ENCODE measurements around the gene SMC3. TPM values are rescaled to one million over a fixed set of nuclear protein-coding genes. Genes with fewer than 3 reads are reported as not detected.

SMC3 gene
- total and polyA plus RNA-seq, 2 experiments from 2014 or later = 72.3 to 320 TPM

- Mint-ChIP-seq H3K36me3 (ENCODE audit: low read depth) (no peaks in the 10 kb centered on the region; the same call in 2 of the 3 replicates), H3K27ac (no peak overlapping the region), H3K27me3 (ENCODE audit: insufficient read depth, low read depth, poor library complexity) (peaks cover 11% of the 10 kb centered on the region), H3K4me3 (no peak overlapping the region), H3K9me3 (no peaks in the 10 kb centered on the region), H3K4me1 (peaks cover 25% of the 10 kb centered on the region)
- Histone ChIP-seq H2AFZ (no peak overlapping the region), H3K27ac (ENCODE audit: low read depth) (no peak overlapping the region), H3K79me2 (replicated peaks; ENCODE audit: insufficient read depth) (no peaks in the 10 kb centered on the region), H3F3A (replicated peaks; ENCODE audit: low read depth) (no peaks in the 10 kb centered on the region), H3K36me3 (ENCODE audit: insufficient read depth) (no peaks in the 10 kb centered on the region), H3K9me2 (ENCODE audit: insufficient read depth) (no peaks in the 10 kb centered on the region), H3K27me3 (ENCODE audit: insufficient read depth) (peaks cover 31% of the 10 kb centered on the region), H3K4me3 (no peak overlapping the region), H3K4me2 (no peak overlapping the region), H3K4me1 (ENCODE audit: insufficient read depth) (peaks cover 14% of the 10 kb centered on the region), H4K20me1 (replicated peaks; ENCODE audit: insufficient read depth) (no peaks in the 10 kb centered on the region)
- TF ChIP-seq POLR2AphosphoS5 (IDR thresholded peaks at IDR 0.05; ENCODE audit: low read depth) = no peak
- TF ChIP-seq CREB1 (CRISPR knock-in tag; IDR thresholded peaks at IDR 0.05; ENCODE audit: low read depth) = no peak
- no peak for ATAC-seq
- DNase-seq (ENCODE audit: low spot score) = no peak
Observed at GRCh38 chr10:110649347-110650264, 82.1 kb downstream of the SMC3 start.

DNA sequence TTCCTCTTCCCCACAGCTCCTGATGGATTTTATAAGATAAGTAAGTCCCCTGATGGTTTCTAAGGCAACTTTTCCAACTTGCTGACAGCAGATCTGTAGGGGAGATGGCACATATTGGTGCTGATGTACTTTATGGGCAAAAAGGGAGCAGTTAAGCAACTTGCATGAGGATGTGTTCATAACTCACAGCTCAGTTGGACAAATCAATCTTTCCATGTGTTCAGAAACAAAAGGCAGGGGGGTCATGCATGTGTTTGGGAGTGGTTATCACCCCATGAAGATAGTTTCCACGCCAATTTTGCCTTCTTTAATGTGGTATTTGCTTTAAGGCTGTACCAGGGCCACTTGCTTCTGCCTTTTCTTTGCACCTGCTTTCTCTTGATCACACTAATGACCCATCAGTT lies 82.8 kb downstream of the SMC3 start:
- Histone ChIP-seq H3K36me3 (ENCODE audit: insufficient read depth) (no peaks in the 10 kb centered on the region), H3K4me3 (no peak overlapping the region), H3K4me2 (no peak overlapping the region), H3K27me3 (ENCODE audit: insufficient read depth) (peaks cover 24% of the 10 kb centered on the region), H2AFZ (no peak overlapping the region), H3K27ac (ENCODE audit: low read depth) (no peak overlapping the region), H3K9me2 (ENCODE audit: insufficient read depth) (no peaks in the 10 kb centered on the region), H3F3A (replicated peaks; ENCODE audit: low read depth) (no peaks in the 10 kb centered on the region), H4K20me1 (replicated peaks; ENCODE audit: insufficient read depth) (no peaks in the 10 kb centered on the region), H3K4me1 (ENCODE audit: insufficient read depth) (peaks cover 8% of the 10 kb centered on the region), H3K79me2 (replicated peaks; ENCODE audit: insufficient read depth) (no peaks in the 10 kb centered on the region)
- DNase-seq (ENCODE audit: low spot score) (no peak), ATAC-seq (no peak)
- Mint-ChIP-seq H3K27ac (no peak overlapping the region), H3K27me3 (ENCODE audit: insufficient read depth, low read depth, poor library complexity) (peaks cover 5% of the 10 kb centered on the region), H3K4me1 (peaks cover 19% of the 10 kb centered on the region), H3K36me3 (ENCODE audit: low read depth) (no peaks in the 10 kb centered on the region), H3K9me3 (no peaks in the 10 kb centered on the region), H3K4me3 (no peak overlapping the region)
- TF ChIP-seq NANOG (IDR thresholded peaks at IDR 0.05; ENCODE audit: borderline replicate concordance) (no peak), JUNB (IDR thresholded peaks at IDR 0.05; ENCODE audit: unreplicated experiment) (no peak), POLR2AphosphoS5 (IDR thresholded peaks at IDR 0.05; ENCODE audit: low read depth) (no peak), ZNF331 (CRISPR knock-in tag; IDR thresholded peaks at IDR 0.05; ENCODE audit: low read depth) (no peak), CTCF (conservative IDR thresholded peaks at IDR 0.05; ENCODE audit: low read depth in 2 of 2) (no peak), CREB1 (CRISPR knock-in tag; IDR thresholded peaks at IDR 0.05; ENCODE audit: low read depth) (no peak), ZNF462 (CRISPR knock-in tag; IDR thresholded peaks at IDR 0.05) (no peak), STAT1 (IDR thresholded peaks at IDR 0.05; ENCODE audit: unreplicated experiment) (no peak), EZH2phosphoT487 (IDR thresholded peaks at IDR 0.05; ENCODE audit: unreplicated experiment) (no peak)

Data from GM23338 (cell line).